NB4 (cell line): ENCODE results near the gene ZNF512B.

Experiments used
- MYC ChIP-seq: IDR thresholded peaks from 2 replicates; pipeline ENCODE4 v1.6.1; 2011; ENCODE audit warnings: low read depth, low read length
- POLR2A ChIP-seq: IDR thresholded peaks from 2 replicates; pipeline ENCODE4 v1.6.1; 2011; ENCODE audit warnings: mild to moderate bottlenecking; ENCODE audit not compliant: insufficient read length; ENCODE audit errors: extremely low read depth
- TF ChIP-seq, protein P1 (sequence below): IDR thresholded peaks from one replicate; pipeline ENCODE4 v1.5.1; 2012; ENCODE audit warnings: low read depth, low read length
- TF ChIP-seq, protein P2 (sequence below): IDR thresholded peaks from 2 replicates; pipeline ENCODE4 v1.6.1; 2011; ENCODE audit warnings: low read depth, low read length

DNA sequence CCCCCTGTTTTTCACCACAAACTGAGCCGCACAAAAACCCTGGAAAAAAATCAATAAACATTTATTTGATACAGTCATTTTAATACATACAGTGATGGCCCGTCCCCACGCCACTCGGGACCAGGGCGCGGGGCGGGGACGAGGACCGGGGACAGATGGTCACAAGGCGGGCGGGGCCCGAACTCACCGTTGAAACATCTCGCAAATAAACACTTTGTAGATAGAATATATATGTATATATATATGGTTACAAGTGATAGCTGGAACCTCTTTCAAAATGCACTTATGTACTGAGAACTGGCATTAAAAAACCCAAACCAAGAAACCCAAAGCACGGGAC lies 13.1 kb downstream of the ZNF512B start:
- TF ChIP-seq, protein P1, sequence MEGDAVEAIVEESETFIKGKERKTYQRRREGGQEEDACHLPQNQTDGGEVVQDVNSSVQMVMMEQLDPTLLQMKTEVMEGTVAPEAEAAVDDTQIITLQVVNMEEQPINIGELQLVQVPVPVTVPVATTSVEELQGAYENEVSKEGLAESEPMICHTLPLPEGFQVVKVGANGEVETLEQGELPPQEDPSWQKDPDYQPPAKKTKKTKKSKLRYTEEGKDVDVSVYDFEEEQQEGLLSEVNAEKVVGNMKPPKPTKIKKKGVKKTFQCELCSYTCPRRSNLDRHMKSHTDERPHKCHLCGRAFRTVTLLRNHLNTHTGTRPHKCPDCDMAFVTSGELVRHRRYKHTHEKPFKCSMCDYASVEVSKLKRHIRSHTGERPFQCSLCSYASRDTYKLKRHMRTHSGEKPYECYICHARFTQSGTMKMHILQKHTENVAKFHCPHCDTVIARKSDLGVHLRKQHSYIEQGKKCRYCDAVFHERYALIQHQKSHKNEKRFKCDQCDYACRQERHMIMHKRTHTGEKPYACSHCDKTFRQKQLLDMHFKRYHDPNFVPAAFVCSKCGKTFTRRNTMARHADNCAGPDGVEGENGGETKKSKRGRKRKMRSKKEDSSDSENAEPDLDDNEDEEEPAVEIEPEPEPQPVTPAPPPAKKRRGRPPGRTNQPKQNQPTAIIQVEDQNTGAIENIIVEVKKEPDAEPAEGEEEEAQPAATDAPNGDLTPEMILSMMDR, result no peak
- TF ChIP-seq, protein P2, sequence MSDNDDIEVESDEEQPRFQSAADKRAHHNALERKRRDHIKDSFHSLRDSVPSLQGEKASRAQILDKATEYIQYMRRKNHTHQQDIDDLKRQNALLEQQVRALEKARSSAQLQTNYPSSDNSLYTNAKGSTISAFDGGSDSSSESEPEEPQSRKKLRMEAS, result no peak
- TF ChIP-seq POLR2A, result no peak
- TF ChIP-seq MYC, result no peak
